Measurements from ENCODE around the gene ST8SIA1.

DNA sequence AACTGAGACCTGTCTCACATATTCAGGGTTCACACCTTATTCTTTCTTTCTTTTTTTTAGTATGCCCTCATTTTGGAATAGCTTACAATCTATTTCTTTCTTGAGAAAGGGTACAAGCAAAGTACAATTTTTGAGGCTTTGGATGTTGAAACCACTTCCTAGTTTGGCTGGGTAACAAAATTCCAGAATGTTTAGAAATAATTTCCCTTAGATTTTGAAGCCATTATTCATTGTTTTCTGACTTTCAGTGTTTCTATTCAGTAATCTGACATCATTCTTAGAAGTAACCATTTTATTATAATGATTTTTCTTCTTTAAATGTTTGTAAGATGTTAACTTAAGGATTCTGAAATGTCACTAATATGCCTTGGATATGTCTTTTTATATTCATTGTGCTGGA is 28.2 kb downstream of the ST8SIA1 start:
- no peak for TF ChIP-seq CTCF (IDR thresholded peaks at IDR 0.05)
- no peak for TF ChIP-seq POLR2A (IDR thresholded peaks at IDR 0.05; ENCODE audit: low read depth)

All from esophagus muscularis mucosa (tissue), 3 donors.